GM21515 (cell line): Measurements from ENCODE around the gene COL5A1.
"Not testable (repeated sequence)": the region's sequence is repeated elsewhere in the genome, so short reads cannot be mapped to it uniquely, and the experiment has no call there.

Experiments
- ATAC-seq: cut with Tn5 transposase; IDR thresholded peaks from one replicate; pipeline ENCODE4 v1.9.1; 2021; ENCODE audit not compliant: unreplicated experiment

The COL5A1 gene

GRCh38 chr9:134655586-134656333 lies 14.2 kb downstream of the COL5A1 start:
- ATAC-seq: no peak

DNA sequence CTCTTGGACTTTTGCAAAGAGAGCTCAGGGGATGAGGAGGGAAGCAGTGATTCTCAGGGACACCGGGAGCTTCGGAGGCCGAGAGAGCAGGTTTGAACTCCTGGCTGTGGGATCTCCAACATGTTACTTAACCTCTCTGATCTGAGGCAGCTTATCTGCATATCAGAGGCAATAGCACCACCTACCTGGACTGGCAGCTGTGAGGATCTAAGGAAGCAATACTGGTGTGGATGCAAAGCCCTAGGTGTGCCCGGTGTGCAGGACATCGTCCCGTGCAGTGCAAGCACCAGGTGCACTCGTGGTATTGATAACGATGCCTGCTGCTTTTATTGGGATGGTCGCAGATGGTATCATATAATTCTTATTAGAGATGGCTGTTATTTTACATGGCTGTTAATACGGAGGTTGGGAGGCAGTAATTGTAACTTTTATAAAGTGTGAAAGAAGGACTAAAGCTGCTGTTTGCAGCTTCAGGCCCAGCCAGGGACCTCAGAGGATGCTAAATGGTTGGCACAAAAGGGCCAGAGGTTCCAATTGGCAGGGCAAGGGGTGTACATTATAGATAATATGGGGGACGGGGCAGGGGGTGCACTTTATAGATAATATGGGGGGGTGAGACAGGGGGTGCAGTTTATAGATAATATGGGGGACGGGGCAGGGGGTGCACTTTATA lies 14.9 kb downstream of the COL5A1 start:
- no peak for ATAC-seq

GRCh38 chr9:134657666-134658377 lies 16.2 kb downstream of the COL5A1 start:
- ATAC-seq: no peak

DNA sequence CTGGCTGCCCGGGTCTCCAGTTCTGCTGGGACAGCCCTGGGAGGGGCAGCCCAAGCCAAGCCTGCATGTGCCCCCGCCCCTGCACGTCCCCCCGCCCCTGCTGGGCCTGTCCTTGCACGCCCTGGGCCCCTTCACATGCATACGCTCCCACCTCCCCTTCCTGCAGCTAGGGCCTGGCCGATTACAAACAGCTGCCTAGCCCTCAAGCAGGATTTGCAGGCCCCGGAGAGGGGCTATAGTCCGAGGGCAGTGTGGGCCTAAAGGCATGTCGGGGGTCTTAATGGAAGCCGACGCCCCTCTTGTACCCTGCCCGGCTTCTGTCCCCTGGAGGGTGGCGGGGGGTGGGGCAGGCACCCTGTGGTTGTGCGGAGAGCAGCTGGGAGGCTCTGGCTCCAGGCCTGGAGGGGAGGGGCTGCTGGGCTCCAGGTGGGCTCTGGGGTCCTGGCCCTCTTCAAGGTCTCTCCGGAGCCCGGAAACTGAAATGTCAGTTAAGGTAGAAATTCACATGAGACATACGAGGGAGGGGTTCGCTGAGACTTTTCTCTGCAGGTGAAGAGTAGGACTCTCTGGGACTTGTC lies 16.9 kb downstream of the COL5A1 start:
- ATAC-seq: no peak

DNA sequence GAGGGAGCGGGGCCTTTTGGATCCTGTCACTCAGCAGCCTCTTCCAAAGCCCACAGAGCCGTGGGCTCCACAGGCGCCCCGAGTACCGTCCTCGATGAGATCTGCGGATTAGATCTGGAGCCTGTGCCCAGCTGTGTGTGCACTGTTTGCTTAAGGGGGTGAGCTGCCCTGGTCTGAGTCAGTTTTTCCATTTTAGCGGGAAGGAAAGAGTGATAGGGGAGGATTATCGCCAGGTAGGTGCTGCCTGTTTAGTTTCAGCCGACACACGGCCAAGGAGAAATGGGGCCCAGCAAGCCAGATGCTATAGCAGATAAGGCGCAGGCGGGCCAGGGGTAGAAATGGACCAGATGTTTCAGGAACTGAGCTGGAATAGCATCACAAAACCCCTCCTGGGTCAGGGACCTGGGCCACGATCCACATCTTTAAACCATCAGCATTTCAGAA lies 18.1 kb downstream of the COL5A1 start:
- ATAC-seq: no peak

DNA sequence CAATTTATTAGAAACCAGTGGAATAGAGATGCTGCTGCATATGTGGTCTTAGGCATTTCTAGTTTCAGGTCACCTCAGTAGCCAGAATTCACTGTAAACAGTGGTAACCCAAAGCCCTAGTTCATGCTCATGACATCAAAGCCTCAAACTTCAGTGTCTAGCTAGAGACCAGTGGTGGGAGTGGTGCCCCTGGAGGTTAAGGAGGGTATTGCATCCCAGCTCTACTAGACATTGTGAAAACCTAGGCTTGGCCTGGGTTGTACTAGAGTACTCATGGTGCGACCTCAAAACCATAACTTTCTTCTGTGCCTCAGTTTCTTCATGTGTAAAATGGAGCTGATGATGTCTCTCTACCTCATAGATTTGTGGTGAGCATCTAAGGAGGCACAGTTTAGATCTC lies 18.8 kb downstream of the COL5A1 start:
- no peak for ATAC-seq

- no peak for ATAC-seq
These were observed 19.7 kb downstream of the COL5A1 start for GRCh38 chr9:134661299-134661698.

- ATAC-seq: no peak
These were observed 20.2 kb downstream of the COL5A1 start for GRCh38 chr9:134661791-134662142.

GRCh38 chr9:134662143-134662876 lies 20.7 kb downstream of the COL5A1 start:
- ATAC-seq: no peak

- ATAC-seq: no peak
These were observed 21.5 kb downstream of the COL5A1 start for GRCh38 chr9:134663084-134663483.

DNA sequence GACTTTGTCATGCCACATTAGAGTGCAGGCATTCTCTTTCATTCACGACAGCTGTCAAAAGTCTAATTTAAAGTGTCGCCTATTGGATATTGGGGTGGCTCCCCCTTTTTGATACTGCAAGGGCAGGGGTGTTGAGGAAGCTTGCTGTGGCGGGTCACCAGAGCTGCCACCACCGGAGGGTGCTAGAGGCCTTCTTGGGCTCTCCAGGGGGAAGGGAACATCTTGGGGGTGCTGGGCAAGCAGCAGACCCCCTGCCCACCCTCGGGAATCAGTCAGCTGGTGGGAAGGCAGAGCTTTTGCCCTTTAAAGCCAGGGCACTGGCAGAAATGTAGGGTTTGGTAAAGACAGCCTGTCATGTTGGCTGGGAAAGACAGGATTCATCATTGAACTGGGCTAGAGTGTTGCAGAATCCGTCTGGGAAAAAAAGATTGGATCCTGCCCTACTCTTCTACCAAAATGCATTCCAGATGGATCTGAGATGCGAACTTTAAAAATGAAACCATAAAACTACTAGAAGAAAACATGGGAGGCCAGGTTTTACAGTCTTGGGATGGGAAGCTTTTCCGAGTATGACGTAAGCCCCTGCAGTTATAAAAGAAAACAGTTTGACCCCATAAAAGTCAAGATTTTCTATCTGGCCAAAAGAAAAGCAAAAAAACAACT lies 22.3 kb downstream of the COL5A1 start:
- no peak for ATAC-seq

- no peak for ATAC-seq
These were observed 22.8 kb downstream of the COL5A1 start for GRCh38 chr9:134664446-134664845.

DNA sequence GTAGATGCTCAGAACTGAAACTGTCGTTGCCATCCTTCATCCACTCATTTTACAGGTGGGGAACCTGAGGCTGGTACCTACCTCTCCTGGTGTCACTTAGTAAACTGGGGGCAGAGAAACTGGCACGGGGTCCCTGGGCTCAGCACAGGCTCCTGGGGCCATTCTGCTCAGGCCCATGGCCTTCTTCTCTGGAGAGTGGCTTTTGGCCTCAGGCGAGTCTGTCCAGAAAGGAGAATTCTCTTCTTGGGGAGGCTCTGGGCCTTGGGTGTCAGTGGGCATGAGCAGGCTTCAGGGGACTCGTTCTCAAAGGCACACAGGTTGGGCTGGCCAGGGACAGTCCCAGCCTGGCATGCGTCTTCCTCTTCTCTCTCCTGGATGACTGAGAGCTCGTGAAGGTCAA lies 24.6 kb downstream of the COL5A1 start:
- no peak for ATAC-seq

- no peak for ATAC-seq
These were observed 25.2 kb downstream of the COL5A1 start for GRCh38 chr9:134666831-134667230.

DNA sequence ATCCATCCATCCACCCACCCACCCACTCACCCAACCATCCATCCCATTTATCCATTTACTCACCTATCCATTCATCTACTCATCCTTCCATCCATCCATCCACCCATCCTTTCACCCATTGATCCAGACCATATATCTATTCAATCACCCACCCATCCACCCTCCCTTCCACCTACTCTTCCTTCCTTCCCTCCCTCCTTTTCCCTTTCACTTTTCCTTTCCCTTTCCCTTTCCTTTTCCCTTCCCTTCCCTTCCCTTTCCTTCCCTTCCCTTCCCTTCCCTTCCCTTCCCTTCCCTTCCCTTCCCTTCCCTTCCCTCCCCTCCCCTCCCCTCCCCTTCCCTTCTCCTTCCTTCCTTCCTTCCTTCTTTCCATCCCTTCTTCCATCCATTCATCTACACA lies 27.4 kb downstream of the COL5A1 start:
- ATAC-seq: not testable (repeated sequence)

GRCh38 chr9:134669399-134669955 lies 27.9 kb downstream of the COL5A1 start:
- ATAC-seq: no peak

DNA sequence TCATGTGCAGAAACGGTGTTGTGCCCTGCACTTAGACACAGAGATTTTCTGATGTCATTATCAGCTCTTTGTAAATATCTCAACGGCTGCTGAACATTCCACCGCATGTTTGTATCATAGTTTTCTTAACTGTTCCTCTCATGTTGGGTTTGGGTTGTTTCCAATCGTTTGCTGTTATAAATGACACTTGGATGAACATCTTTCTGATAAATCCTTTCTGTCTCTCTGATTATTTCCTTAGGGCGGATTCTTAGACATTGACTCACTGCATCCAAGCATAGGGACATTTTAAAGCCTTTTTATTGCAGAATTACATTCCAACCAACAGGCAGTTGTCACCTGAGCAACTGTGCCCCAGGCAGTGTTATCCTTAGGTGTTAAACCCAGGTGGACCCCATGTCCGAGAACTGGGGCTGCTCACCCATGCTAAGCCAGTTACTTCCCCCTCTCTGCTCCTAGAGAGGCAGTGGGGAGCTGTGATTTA lies 28.5 kb downstream of the COL5A1 start:
- no peak for ATAC-seq

- no peak for ATAC-seq
These were observed 29.3 kb downstream of the COL5A1 start for GRCh38 chr9:134670851-134671281.

- ATAC-seq: no peak
These were observed 29.9 kb downstream of the COL5A1 start for GRCh38 chr9:134671341-134672113.
